Activated naive CD4-positive, alpha-beta T cell treated with anti-CD3 and anti-CD28 coated beads, Interleukin-2, amount 50 U/mL, for 72 hours (primary cell): ENCODE measurements around the gene TENM4. TPM values are rescaled to one million over a fixed set of nuclear protein-coding genes. Genes with fewer than 3 reads are reported as not detected.

Experiments
- ATAC-seq, 2 donors: fragments of 150-1000 bp; cut with Tn5 transposase; 2 replicates each; pipeline ENCODE4 v1.10.0; 2021; ENCODE audit warnings: mild to moderate bottlenecking in 2 of 2, moderate library complexity in 2 of 2
- DNase-seq, 2 donors: peaks; one replicate each; pipeline ENCODE4 v3.0.0; 2021 to 2022; ENCODE audit warnings: low spot score in 2 of 2
- H3K27ac Mint-ChIP-seq, 2 donors: one replicate each; pipeline ENCODE4 v1.8.0; 2022; ENCODE audit warnings: mild to moderate bottlenecking in 2 of 2, mixed read lengths in 2 of 2
- H3K36me3 Mint-ChIP-seq, 2 donors: one replicate each; pipeline ENCODE4 v1.8.0; 2022; ENCODE audit warnings: mixed read lengths in 2 of 2
- H3K9me3 Mint-ChIP-seq, 2 donors: one replicate each; pipeline ENCODE4 v1.8.0; 2022; ENCODE audit warnings: mixed read lengths in 2 of 2
- total RNA-seq, 2 donors: library from RNA; stranded (reverse); gene quantifications; one replicate each; pipeline ENCODE4 v1.2.3, GENCODE V29; 2022

The TENM4 gene
- total RNA-seq, 2 donors from 2014 or later: not detected

DNA sequence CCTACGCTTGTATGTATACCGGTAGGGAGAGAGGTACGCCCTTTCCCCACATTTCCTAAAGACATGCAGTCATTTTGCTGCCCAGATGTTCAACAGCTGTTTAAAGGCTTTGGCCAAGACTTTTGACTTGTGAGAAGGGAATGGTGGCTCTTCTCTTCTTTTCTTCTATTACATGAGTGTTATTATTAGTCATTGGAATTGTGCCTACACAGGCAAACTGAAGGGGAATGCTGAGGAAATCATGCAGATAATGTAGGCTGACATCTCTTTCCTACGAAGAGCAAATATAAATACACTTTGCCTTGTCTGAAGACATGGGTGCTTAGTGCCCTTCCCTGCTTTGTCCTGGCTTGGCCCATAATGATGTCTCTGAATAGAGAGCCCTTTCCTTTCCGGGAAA lies 671.9 kb downstream of the TENM4 start:
- Mint-ChIP-seq H3K36me3 (no peaks in the 10 kb centered on the region), H3K27ac (no peak overlapping the region), H3K9me3 (no peaks in the 10 kb centered on the region)
- DNase-seq (no peak), ATAC-seq (no peak)

- Mint-ChIP-seq H3K36me3 (no peaks in the 10 kb centered on the region), H3K27ac (peak overlapping the region in 1 of 2 donors; percentile 29), H3K9me3 (no peaks in the 10 kb centered on the region)
- DNase-seq (no peak), ATAC-seq (no peak)
Observed at GRCh38 chr11:78768345-78768744, 672.5 kb downstream of the TENM4 start.

DNA sequence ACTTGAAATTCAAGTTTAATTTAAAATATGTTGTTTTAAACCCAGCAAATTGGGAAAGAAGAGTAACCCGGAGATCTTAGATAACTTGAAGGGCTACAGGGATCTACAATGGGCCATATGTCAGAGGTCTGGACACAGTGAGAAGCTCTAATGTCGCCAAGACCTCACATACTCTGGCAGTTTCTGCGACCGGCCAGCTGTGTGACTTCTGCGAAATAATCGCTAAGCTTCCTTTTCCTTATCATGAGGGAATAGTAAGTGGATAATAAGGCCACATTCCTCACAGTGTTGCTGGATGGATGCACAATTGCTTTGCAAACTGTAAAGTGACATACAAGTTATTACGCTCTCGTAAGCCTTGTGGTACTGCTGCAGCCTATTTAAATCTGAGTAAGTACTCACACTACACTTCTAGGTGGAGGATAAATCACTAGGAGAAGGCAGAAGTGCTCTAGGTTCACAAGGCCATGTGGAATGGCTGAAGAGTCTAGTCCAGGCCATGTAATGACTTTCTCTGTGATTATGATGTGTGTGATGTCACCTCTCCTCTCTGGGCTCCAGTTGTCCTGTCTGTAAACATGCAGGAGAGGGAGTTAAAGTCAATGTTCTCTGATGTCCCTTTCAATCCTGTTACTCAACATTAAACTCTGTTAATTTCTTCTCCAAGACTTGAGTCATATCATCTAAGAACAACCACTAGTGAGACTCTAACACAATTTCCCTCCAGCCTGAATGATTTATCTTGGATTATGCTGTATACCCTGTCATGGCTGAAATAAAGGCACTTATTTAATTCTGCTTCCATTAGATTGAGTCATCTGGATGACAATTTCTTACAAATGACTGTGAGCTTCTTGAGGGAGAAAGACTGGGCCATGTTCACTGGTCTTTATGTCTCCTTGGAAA lies 673.5 kb downstream of the TENM4 start:
- no peak overlapping the region for H3K27ac Mint-ChIP-seq
- no peaks in the 10 kb centered on the region for H3K9me3 Mint-ChIP-seq
- DNase-seq: no peak
- ATAC-seq: no peak
- no peaks in the 10 kb centered on the region for H3K36me3 Mint-ChIP-seq

DNA sequence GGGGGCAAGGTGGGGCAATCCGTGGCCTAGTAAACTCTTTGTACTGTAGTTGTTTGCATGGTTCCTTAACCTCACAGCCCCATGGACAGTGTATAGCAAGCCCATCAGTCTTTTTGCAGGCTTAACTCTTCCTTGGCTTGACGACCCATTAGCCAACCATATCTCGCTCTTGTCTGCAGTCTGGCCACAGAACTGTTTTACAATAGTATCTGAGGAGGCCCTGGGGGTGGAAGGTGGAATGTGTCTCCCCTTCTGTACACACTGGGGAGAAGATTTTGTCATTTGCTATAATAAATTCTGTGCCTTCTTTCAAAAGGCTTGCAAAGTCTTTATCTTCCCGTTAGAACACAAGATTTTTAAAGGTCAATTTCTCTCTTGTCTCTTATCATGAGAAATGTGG lies 675.9 kb downstream of the TENM4 start:
- H3K9me3 Mint-ChIP-seq: no peaks in the 10 kb centered on the region
- ATAC-seq (no peak), DNase-seq (no peak)
- no peaks in the 10 kb centered on the region for H3K36me3 Mint-ChIP-seq
- H3K27ac Mint-ChIP-seq: no peak overlapping the region

DNA sequence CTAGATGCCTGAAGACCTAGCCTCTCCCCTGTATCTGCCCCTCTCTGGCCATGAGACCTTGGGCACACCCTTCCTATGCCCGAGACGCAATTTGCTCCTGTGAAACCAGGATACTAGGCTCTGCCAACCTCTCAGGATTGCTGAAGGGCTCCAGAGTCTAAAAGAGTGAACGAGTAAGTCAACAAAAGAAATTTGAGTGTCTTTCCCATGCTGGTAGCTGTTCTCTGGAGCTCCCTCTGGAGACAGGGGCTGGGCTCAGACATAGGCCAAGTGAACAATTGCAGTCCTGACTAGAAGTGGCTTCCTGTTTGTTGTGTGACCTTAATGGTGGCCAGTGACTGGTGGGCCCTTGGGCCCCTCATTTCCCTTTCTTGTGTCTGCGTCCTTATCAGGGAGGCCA lies 677.2 kb downstream of the TENM4 start:
- ATAC-seq (no peak), DNase-seq (no peak)
- Mint-ChIP-seq H3K27ac (no peak overlapping the region), H3K36me3 (no peaks in the 10 kb centered on the region), H3K9me3 (no peaks in the 10 kb centered on the region)

GRCh38 chr11:78762105-78762504 lies 678.7 kb downstream of the TENM4 start:
- ATAC-seq (no peak), DNase-seq (no peak)
- no peak overlapping the region for H3K27ac Mint-ChIP-seq
- H3K36me3 Mint-ChIP-seq: no peaks in the 10 kb centered on the region
- no peaks in the 10 kb centered on the region for H3K9me3 Mint-ChIP-seq

DNA sequence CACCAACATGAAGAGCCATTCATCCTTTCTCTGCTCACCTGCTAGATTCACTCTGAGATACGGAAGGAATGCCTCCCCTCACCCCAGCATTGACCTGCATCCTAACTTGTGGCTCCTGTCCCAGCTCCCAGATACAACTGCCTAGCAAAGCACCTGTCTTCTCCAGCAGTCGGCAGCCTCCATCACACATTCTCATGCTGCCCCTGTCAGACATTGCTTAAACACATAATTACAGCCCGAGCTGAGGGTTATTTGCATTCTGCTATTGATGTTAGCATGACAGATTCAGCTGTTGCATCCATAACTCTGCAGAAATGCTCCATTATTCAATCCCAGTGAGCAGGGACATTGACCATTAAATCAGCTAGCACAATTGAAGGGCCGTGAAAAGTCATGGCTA lies 681.8 kb downstream of the TENM4 start:
- DNase-seq: no peak
- Mint-ChIP-seq H3K36me3 (no peaks in the 10 kb centered on the region), H3K27ac (no peak overlapping the region), H3K9me3 (no peaks in the 10 kb centered on the region)
- no peak for ATAC-seq

DNA sequence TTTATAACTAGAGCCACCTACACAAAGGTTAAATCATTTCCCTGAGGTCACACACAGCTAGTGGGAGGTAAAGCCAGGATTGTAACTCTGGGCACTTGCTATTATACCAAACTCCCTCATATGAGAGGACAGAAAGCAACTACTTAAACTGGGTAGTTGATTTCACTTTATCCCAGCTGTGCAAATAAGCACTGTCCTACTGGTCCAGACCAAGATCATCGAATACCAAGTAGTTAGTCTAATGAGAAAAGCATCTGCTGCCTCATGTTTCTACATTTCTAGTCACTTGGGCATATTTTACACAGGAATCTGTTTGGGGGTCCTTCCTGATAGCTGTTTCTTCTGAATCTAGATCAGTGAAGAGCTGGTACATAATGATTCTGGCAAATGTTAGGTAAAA lies 687.5 kb downstream of the TENM4 start:
- H3K36me3 Mint-ChIP-seq: no peaks in the 10 kb centered on the region
- ATAC-seq: no peak
- no peak for DNase-seq
- H3K27ac Mint-ChIP-seq: no peak overlapping the region
- H3K9me3 Mint-ChIP-seq: no peaks in the 10 kb centered on the region

- DNase-seq (no peak), ATAC-seq (no peak)
- no peaks in the 10 kb centered on the region for H3K36me3 Mint-ChIP-seq
- no peaks in the 10 kb centered on the region for H3K9me3 Mint-ChIP-seq
- no peak overlapping the region for H3K27ac Mint-ChIP-seq
Observed at GRCh38 chr11:78752494-78752893, 688.3 kb downstream of the TENM4 start.

DNA sequence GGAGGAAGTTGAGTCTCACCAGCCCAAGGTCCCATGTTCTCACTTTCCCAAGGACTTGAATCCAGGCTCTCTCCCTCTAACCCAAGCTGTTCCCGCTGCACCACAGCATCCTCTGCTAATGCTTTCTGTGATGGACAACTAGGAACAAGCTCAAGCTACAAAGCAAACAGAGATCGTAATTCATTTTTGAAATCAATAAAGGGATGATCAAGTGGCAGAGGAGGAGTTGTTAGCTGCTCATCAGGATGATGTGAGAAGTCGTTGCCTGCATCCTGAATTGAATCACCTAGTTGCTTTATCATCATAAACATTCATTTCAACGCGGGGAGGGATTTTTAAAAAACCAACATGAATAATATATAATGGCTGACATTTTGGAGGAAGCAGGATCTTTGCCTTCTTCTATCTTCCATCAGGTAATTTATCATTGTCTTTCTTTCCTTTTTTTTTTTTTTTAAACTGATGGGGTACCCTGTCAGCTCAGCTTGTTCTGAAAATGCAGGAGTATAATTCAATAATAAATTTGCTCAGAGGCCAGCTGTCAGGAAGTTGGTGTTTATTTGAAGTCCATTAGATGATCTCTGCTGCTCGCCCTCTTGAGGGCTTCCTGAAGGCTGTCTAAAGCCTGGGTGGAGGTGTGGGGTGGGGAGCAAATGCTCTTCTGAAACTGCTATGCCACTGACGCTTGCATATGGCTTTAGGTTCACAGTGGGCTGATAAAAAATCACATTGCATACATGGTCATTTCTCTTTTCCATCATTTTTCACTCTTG lies 691.7 kb downstream of the TENM4 start:
- Mint-ChIP-seq H3K27ac (no peak overlapping the region), H3K36me3 (no peaks in the 10 kb centered on the region), H3K9me3 (no peaks in the 10 kb centered on the region)
- DNase-seq (no peak), ATAC-seq (no peak)

DNA sequence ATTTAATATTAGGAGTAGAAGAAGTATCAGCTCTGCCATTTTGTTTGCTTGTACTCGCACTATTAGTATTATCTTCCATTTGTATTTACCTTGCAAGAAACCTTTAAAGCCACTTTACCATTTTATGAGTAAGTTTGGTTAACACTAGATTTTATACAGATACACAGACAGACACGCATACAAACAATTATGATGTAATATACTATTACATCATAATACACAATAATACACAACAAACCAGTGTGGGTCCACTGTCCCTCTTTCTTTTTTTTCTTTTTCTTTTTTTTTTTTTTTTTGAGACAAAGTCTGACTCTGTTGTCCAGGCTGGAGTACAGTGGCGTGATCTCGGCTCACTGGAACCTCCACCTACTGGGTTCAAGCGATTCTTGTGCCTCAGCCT lies 695.9 kb downstream of the TENM4 start:
- Mint-ChIP-seq H3K36me3 (no peaks in the 10 kb centered on the region), H3K27ac (no peak overlapping the region), H3K9me3 (no peaks in the 10 kb centered on the region)
- ATAC-seq (no peak), DNase-seq (no peak)

GRCh38 chr11:78744202-78744601 lies 696.6 kb downstream of the TENM4 start:
- H3K9me3 Mint-ChIP-seq: no peaks in the 10 kb centered on the region
- DNase-seq (no peak), ATAC-seq (no peak)
- H3K27ac Mint-ChIP-seq: no peak overlapping the region
- H3K36me3 Mint-ChIP-seq: no peaks in the 10 kb centered on the region

DNA sequence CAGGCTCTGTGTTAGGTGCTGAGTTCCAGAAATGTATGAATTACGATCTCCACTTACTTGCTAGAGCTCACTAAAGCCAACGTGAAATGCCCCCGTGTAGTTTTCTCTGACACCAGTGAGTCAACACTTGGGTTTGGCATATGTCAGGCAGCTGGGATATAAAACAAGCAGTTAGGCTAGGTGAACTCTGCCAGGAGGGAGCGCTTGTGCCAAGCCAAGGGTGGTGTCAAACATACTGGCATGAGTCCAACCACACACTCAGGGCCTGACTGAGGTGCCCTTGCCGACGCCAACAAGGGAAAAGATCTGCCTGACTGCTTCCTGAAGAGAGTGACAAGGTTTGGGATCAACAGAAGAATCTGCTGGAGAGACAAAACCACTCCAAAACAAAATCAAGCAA lies 698.4 kb downstream of the TENM4 start:
- Mint-ChIP-seq H3K27ac (no peak overlapping the region), H3K36me3 (no peaks in the 10 kb centered on the region), H3K9me3 (no peaks in the 10 kb centered on the region)
- no peak for ATAC-seq
- DNase-seq: no peak

GRCh38 chr11:78741741-78742140 lies 699.1 kb downstream of the TENM4 start:
- H3K27ac Mint-ChIP-seq: no peak overlapping the region
- H3K9me3 Mint-ChIP-seq: no peaks in the 10 kb centered on the region
- DNase-seq (no peak), ATAC-seq (no peak)
- H3K36me3 Mint-ChIP-seq: no peaks in the 10 kb centered on the region

GRCh38 chr11:78740199-78741071 lies 700.4 kb downstream of the TENM4 start:
- no peak for DNase-seq
- ATAC-seq: no peak

GRCh38 chr11:78737891-78738290 lies 702.9 kb downstream of the TENM4 start:
- Mint-ChIP-seq H3K9me3 (no peaks in the 10 kb centered on the region), H3K27ac (no peak overlapping the region), H3K36me3 (no peaks in the 10 kb centered on the region)
- DNase-seq (no peak), ATAC-seq (no peak)

More at GRCh38 chr11:78740199-78741071, 700.4 kb downstream of the TENM4 start:
- Mint-ChIP-seq H3K27ac (no peak overlapping the region), H3K36me3 (no peaks in the 10 kb centered on the region), H3K9me3 (no peaks in the 10 kb centered on the region)

GRCh38 chr11:78737301-78737700 lies 703.5 kb downstream of the TENM4 start:
- H3K9me3 Mint-ChIP-seq: no peaks in the 10 kb centered on the region
- no peaks in the 10 kb centered on the region for H3K36me3 Mint-ChIP-seq
- DNase-seq: no peak
- no peak for ATAC-seq
- no peak overlapping the region for H3K27ac Mint-ChIP-seq
